ENCODE results near the gene CNGB1.

Gene CNGB1

GRCh38 chr16:57969451-57970123 lies 1.3 kb downstream of the CNGB1 start:
- Histone ChIP-seq H2AFZ (ENCODE audit: low read length) (no peak overlapping the region), H3K27me3 (ENCODE audit: insufficient read depth, low read length) (no peaks in the 10 kb centered on the region), H3K4me2 (ENCODE audit: low read length) (no peak overlapping the region), H3K9ac (ENCODE audit: low read length) (no peak overlapping the region), H3K36me3 (ENCODE audit: insufficient read depth, low read length) (no peaks in the 10 kb centered on the region), H3K4me3 (ENCODE audit: low read depth, low read length, poor library complexity, severe bottlenecking) (no peak overlapping the region), H3F3A (ENCODE audit: insufficient read depth, low read length) (no peaks in the 10 kb centered on the region), H3K9me2 (ENCODE audit: low read depth, low read length) (no peaks in the 10 kb centered on the region), H3K4me1 (ENCODE audit: insufficient read depth, low read length, severe bottlenecking) (no peaks in the 10 kb centered on the region), H3K27ac (ENCODE audit: low read depth, low read length, poor library complexity, severe bottlenecking) (no peak overlapping the region), H3K9me3 (ENCODE audit: low read length) (no peaks in the 10 kb centered on the region), H4K20me1 (ENCODE audit: insufficient read depth, low read length) (no peaks in the 10 kb centered on the region), H3K79me2 (ENCODE audit: insufficient read depth, low read length) (no peaks in the 10 kb centered on the region)
- TF ChIP-seq EZH2 (IDR thresholded peaks at IDR 0.05; ENCODE audit: borderline replicate concordance, low read length) (no peak), CTCF (IDR thresholded peaks at IDR 0.05; ENCODE audit: low read length) (no peak)

- H3K79me2 ChIP-seq (ENCODE audit: insufficient read depth, low read length): no peaks in the 10 kb centered on the region
- no peak for TF ChIP-seq CTCF (IDR thresholded peaks at IDR 0.05; ENCODE audit: low read length)
- no peak for TF ChIP-seq EZH2 (IDR thresholded peaks at IDR 0.05; ENCODE audit: borderline replicate concordance, low read length)
- no peak overlapping the region for H3K9ac ChIP-seq (ENCODE audit: low read length)
Measured at GRCh38 chr16:57967916-57968315, 3.0 kb downstream of the CNGB1 start.

GRCh38 chr16:57966986-57967385 lies 3.9 kb downstream of the CNGB1 start:
- H3K4me2 ChIP-seq (ENCODE audit: low read length): no peak overlapping the region
- H3K36me3 ChIP-seq (ENCODE audit: insufficient read depth, low read length): no peaks in the 10 kb centered on the region
- H2AFZ ChIP-seq (ENCODE audit: low read length): no peak overlapping the region
- no peaks in the 10 kb centered on the region for H3K4me1 ChIP-seq (ENCODE audit: insufficient read depth, low read length, severe bottlenecking)
- no peaks in the 10 kb centered on the region for H3F3A ChIP-seq (ENCODE audit: insufficient read depth, low read length)
- no peaks in the 10 kb centered on the region for H4K20me1 ChIP-seq (ENCODE audit: insufficient read depth, low read length)
- H3K27ac ChIP-seq (ENCODE audit: low read depth, low read length, poor library complexity, severe bottlenecking): no peak overlapping the region
- H3K79me2 ChIP-seq (ENCODE audit: insufficient read depth, low read length): no peaks in the 10 kb centered on the region
- no peak overlapping the region for H3K9ac ChIP-seq (ENCODE audit: low read length)
- no peak overlapping the region for H3K4me3 ChIP-seq (ENCODE audit: low read depth, low read length, poor library complexity, severe bottlenecking)
- no peaks in the 10 kb centered on the region for H3K9me3 ChIP-seq (ENCODE audit: low read length)
- no peaks in the 10 kb centered on the region for H3K27me3 ChIP-seq (ENCODE audit: insufficient read depth, low read length)
- no peaks in the 10 kb centered on the region for H3K9me2 ChIP-seq (ENCODE audit: low read depth, low read length)
- TF ChIP-seq EZH2 (IDR thresholded peaks at IDR 0.05; ENCODE audit: borderline replicate concordance, low read length) (no peak), CTCF (IDR thresholded peaks at IDR 0.05; ENCODE audit: low read length) (no peak)

More at GRCh38 chr16:57967916-57968315, 3.0 kb downstream of the CNGB1 start:
- H3K4me2 ChIP-seq (ENCODE audit: low read length): no peak overlapping the region
- no peaks in the 10 kb centered on the region for H3K27me3 ChIP-seq (ENCODE audit: insufficient read depth, low read length)
- H3K27ac ChIP-seq (ENCODE audit: low read depth, low read length, poor library complexity, severe bottlenecking): no peak overlapping the region
- no peak overlapping the region for H3K4me3 ChIP-seq (ENCODE audit: low read depth, low read length, poor library complexity, severe bottlenecking)
- H3K4me1 ChIP-seq (ENCODE audit: insufficient read depth, low read length, severe bottlenecking): no peaks in the 10 kb centered on the region
- no peaks in the 10 kb centered on the region for H4K20me1 ChIP-seq (ENCODE audit: insufficient read depth, low read length)
- no peaks in the 10 kb centered on the region for H3K36me3 ChIP-seq (ENCODE audit: insufficient read depth, low read length)
- H2AFZ ChIP-seq (ENCODE audit: low read length): no peak overlapping the region
- H3K9me3 ChIP-seq (ENCODE audit: low read length): no peaks in the 10 kb centered on the region
- no peaks in the 10 kb centered on the region for H3F3A ChIP-seq (ENCODE audit: insufficient read depth, low read length)
- no peaks in the 10 kb centered on the region for H3K9me2 ChIP-seq (ENCODE audit: low read depth, low read length)

All from OCI-LY1 (cell line).